Neural cell (in vitro differentiated cells): ENCODE measurements around the gene BLM. TPM values are rescaled to one million over a fixed set of nuclear protein-coding genes. Genes with fewer than 3 reads are reported as not detected.

Experiments
- H2AFZ ChIP-seq: fragments of 200-600, 300-800 bp; sonication (generic), shearing (Covaris generic); 2 replicates; pipeline ENCODE4 v1.6.0; 2014; ENCODE audit warnings: low read depth, mild to moderate bottlenecking, antibody characterized with exemption, low read length, moderate library complexity
- H3F3A ChIP-seq: fragments of 200-600 bp; shearing (Covaris generic); 2 replicates; pipeline ENCODE4 v1.6.1; 2016; ENCODE audit warnings: mild to moderate bottlenecking, moderate library complexity, mixed read lengths, antibody characterized with exemption, low read length; ENCODE audit not compliant: insufficient read depth, poor library complexity, severe bottlenecking
- H3K27ac ChIP-seq: fragments of 200-600, 300-800 bp; sonication (generic), shearing (Covaris generic); 2 replicates; pipeline ENCODE4 v1.5.1; 2014; ENCODE audit warnings: mild to moderate bottlenecking, low read length, moderate library complexity
- H3K27me3 ChIP-seq: fragments of 300-800, 200-600 bp; sonication (generic), shearing (Covaris generic); 2 replicates; pipeline ENCODE4 v1.6.0; 2014; ENCODE audit warnings: mild to moderate bottlenecking, low read depth, low read length, moderate library complexity; ENCODE audit not compliant: insufficient read depth
- H3K36me3 ChIP-seq: fragments of 300-800, 200-600 bp; sonication (generic), shearing (Covaris generic); 2 replicates; pipeline ENCODE4 v1.5.1; 2014; ENCODE audit warnings: mild to moderate bottlenecking, antibody characterized with exemption, low read length, moderate library complexity; ENCODE audit not compliant: insufficient read depth
- H3K4me2 ChIP-seq: fragments of 300-800, 200-600 bp; sonication (generic), shearing (Covaris generic); 2 replicates; pipeline ENCODE4 v1.6.0; 2014; ENCODE audit warnings: mild to moderate bottlenecking, low read length
- H3K4me3 ChIP-seq: fragments of 300-800, 200-600 bp; sonication (generic), shearing (Covaris generic); 2 replicates; pipeline ENCODE4 v1.5.1; 2014; ENCODE audit warnings: mild to moderate bottlenecking, low read length, moderate library complexity
- H3K79me2 ChIP-seq: fragments of 200-600 bp; shearing (Covaris generic); replicated peaks from 2 replicates; pipeline ENCODE4 v1.6.0; 2014; ENCODE audit warnings: mild to moderate bottlenecking, low read length, moderate library complexity; ENCODE audit not compliant: insufficient read depth
- H3K9ac ChIP-seq: fragments of 300-800, 200-600 bp; sonication (generic), shearing (Covaris generic); 2 replicates; pipeline ENCODE4 v1.6.1; 2016; ENCODE audit warnings: mild to moderate bottlenecking, low read length, mixed read lengths
- H3K9me2 ChIP-seq: fragments of 200-600 bp; shearing (Covaris generic); 2 replicates; pipeline ENCODE4 v1.6.1; 2016; ENCODE audit warnings: mild to moderate bottlenecking, low read length, mixed read lengths; ENCODE audit not compliant: insufficient read depth
- H3K9me3 ChIP-seq: fragments of 200-600, 300-800 bp; sonication (generic), shearing (Covaris generic); 2 replicates; pipeline ENCODE4 v1.6.1; 2016; ENCODE audit warnings: mild to moderate bottlenecking, mixed run types, low read length, moderate library complexity, mixed read lengths
- H4K20me1 ChIP-seq: fragments of 200-600 bp; shearing (Covaris generic); 2 replicates; pipeline ENCODE4 v1.6.1; 2016; ENCODE audit warnings: mild to moderate bottlenecking, mixed run types; ENCODE audit not compliant: insufficient read depth
- CTCF ChIP-seq: fragments of 450-650 bp; IDR thresholded peaks from 2 replicates; pipeline ENCODE4 v1.5.1; 2014; ENCODE audit warnings: antibody characterized with exemption, mild to moderate bottlenecking, moderate library complexity; ENCODE audit not compliant: poor library complexity, severe bottlenecking
- EP300 ChIP-seq: fragments of 450-650 bp; conservative IDR thresholded peaks from 2 replicates; pipeline ENCODE4 v1.6.1; 2014; ENCODE audit warnings: antibody characterized with exemption, mild to moderate bottlenecking, moderate library complexity; ENCODE audit not compliant: poor library complexity, severe bottlenecking
- EZH2 ChIP-seq: fragments of 200-600, 300-800 bp; shearing (Covaris generic), sonication (generic); IDR thresholded peaks from 2 replicates; pipeline ENCODE4 v1.6.1; 2014; ENCODE audit warnings: antibody characterized with exemption, low read length, borderline replicate concordance, mild to moderate bottlenecking; ENCODE audit not compliant: insufficient read depth, poor library complexity, severe bottlenecking
- MXI1 ChIP-seq: fragments of 450-650 bp; conservative IDR thresholded peaks from 2 replicates; pipeline ENCODE4 v1.6.1; 2014; ENCODE audit warnings: antibody characterized with exemption, mild to moderate bottlenecking; ENCODE audit not compliant: poor library complexity, severe bottlenecking
- POLR2AphosphoS5 ChIP-seq: IDR thresholded peaks from 2 replicates; pipeline ENCODE4 v1.6.1; 2012
- RAD21 ChIP-seq: fragments of 450-650 bp; conservative IDR thresholded peaks from 2 replicates; pipeline ENCODE4 v1.6.1; 2014; ENCODE audit warnings: antibody characterized with exemption, mild to moderate bottlenecking, moderate library complexity
- SMC3 ChIP-seq: fragments of 450-650 bp; conservative IDR thresholded peaks from 2 replicates; pipeline ENCODE4 v1.6.1; 2014; ENCODE audit warnings: antibody characterized with exemption, mild to moderate bottlenecking, moderate library complexity; ENCODE audit not compliant: poor library complexity
- TAF1 ChIP-seq: IDR thresholded peaks from 2 replicates; pipeline ENCODE4 v1.6.1; 2012; ENCODE audit warnings: low read depth
- polyA plus RNA-seq: library from polyadenylated mRNA; depleted of rRNA; stranded (reverse); fragments of >200 nt; gene quantifications from 2 replicates; pipeline ENCODE4 v1.2.3, GENCODE V29; 2014
- TF ChIP-seq, protein P1 (sequence below): IDR thresholded peaks from 2 replicates; pipeline ENCODE4 v1.6.1; 2012; ENCODE audit warnings: borderline replicate concordance

The BLM gene
- polyA plus RNA-seq, 1 donor from 2014 or later, result 4.5 TPM

DNA sequence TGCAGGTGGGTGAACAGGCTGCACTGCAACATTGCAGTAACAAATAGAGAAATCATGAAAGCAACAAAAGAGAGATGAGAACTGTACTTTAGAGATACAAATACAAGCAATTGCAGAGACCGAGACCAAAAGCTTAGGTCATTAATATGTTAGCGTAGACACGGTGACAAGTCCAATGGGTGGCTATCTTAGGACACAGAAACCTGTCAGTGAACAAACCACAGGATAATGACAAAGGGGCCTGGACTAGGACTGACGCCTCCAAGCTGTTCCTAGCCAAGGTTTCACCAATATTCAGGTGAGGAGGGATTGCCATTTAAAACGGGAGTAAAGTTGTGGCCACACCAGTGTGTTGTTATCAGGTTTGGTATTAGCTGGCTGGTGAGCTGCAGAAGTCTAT is 41.7 kb upstream of the BLM start:
- no peak overlapping the region for H3K27ac ChIP-seq
- H3K9ac ChIP-seq, result no peak overlapping the region
- H3K79me2 ChIP-seq, result no peaks in the 10 kb centered on the region
- no peaks in the 10 kb centered on the region for H4K20me1 ChIP-seq
- H3K9me2 ChIP-seq, result no peaks in the 10 kb centered on the region
- no peaks in the 10 kb centered on the region for H3K9me3 ChIP-seq
- no peak overlapping the region for H3K4me2 ChIP-seq
- no peaks in the 10 kb centered on the region for H3K36me3 ChIP-seq
- H2AFZ ChIP-seq, result no peak overlapping the region
- no peaks in the 10 kb centered on the region for H3F3A ChIP-seq
- H3K4me3 ChIP-seq, result no peak overlapping the region
- no peak for TF ChIP-seq TAF1
- H3K27me3 ChIP-seq, result no peaks in the 10 kb centered on the region

DNA sequence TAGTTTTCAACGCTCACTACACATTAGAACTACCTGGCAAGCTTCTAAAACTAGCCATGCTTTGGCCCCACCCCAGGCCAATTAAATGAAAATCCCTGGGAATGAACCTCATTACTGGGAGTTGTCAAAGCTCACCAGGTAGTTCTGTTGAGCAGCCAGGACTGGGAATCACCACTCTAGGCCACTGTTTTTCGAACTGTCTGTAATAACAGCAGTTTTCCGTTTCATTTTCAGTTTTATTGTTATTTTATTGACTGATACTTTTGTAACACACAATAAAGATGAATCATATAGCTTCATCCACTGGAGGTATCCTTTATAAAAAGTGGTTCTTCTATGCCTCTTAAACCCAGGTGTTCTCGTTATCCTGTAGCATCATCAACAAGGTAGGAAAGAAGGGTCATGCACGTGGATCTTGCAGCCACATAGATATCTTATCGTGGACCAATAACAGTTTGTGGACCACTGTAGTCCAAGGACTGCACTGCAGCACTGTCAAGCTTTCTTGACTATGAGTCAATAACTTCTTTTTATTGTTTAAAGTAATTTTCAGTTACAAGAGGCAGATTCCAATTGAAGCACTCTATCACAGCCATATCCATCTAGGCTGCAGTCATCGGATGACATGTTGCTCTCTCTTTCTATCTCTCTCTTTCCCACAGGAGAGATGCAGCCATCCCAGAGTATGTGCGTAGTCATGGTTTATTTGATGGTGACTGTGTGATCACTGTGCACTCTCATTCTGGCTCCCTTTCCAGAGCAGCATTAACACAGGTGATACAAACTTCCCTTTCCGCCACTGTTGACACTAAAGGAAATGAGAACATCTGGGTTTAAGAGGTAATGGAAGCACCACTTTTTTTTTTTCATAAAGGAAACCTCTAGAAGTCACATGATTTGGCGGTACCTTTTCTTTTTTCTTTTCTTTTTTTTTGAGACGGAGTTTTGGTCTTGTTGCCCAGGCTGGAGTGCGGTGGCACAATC is 39.0 kb upstream of the BLM start:
- Histone ChIP-seq H2AFZ (no peak overlapping the region), H3K27ac (no peak overlapping the region), H4K20me1 (no peaks in the 10 kb centered on the region), H3K9me2 (no peaks in the 10 kb centered on the region), H3F3A (no peaks in the 10 kb centered on the region), H3K36me3 (no peaks in the 10 kb centered on the region), H3K9me3 (no peaks in the 10 kb centered on the region), H3K79me2 (no peaks in the 10 kb centered on the region), H3K4me3 (no peak overlapping the region), H3K9ac (no peak overlapping the region), H3K4me2 (no peak overlapping the region), H3K27me3 (no peaks in the 10 kb centered on the region)
- TF ChIP-seq TAF1 (no peak), POLR2AphosphoS5 (no peak), SMC3 (no peak), RAD21 (no peak)

GRCh38 chr15:90679959-90680358 is 37.2 kb upstream of the BLM start:
- TF ChIP-seq CTCF (no peak), TAF1 (no peak), EZH2 (no peak), RAD21 (no peak), MXI1 (no peak), EP300 (no peak), POLR2AphosphoS5 (no peak), SMC3 (no peak)
- TF ChIP-seq, protein P1, sequence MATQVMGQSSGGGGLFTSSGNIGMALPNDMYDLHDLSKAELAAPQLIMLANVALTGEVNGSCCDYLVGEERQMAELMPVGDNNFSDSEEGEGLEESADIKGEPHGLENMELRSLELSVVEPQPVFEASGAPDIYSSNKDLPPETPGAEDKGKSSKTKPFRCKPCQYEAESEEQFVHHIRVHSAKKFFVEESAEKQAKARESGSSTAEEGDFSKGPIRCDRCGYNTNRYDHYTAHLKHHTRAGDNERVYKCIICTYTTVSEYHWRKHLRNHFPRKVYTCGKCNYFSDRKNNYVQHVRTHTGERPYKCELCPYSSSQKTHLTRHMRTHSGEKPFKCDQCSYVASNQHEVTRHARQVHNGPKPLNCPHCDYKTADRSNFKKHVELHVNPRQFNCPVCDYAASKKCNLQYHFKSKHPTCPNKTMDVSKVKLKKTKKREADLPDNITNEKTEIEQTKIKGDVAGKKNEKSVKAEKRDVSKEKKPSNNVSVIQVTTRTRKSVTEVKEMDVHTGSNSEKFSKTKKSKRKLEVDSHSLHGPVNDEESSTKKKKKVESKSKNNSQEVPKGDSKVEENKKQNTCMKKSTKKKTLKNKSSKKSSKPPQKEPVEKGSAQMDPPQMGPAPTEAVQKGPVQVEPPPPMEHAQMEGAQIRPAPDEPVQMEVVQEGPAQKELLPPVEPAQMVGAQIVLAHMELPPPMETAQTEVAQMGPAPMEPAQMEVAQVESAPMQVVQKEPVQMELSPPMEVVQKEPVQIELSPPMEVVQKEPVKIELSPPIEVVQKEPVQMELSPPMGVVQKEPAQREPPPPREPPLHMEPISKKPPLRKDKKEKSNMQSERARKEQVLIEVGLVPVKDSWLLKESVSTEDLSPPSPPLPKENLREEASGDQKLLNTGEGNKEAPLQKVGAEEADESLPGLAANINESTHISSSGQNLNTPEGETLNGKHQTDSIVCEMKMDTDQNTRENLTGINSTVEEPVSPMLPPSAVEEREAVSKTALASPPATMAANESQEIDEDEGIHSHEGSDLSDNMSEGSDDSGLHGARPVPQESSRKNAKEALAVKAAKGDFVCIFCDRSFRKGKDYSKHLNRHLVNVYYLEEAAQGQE, result no peak
- Histone ChIP-seq H3K9ac (no peak overlapping the region), H3K27ac (no peak overlapping the region), H3K79me2 (no peaks in the 10 kb centered on the region), H2AFZ (no peak overlapping the region), H4K20me1 (no peaks in the 10 kb centered on the region), H3K4me2 (no peak overlapping the region), H3K36me3 (no peaks in the 10 kb centered on the region), H3K27me3 (no peaks in the 10 kb centered on the region), H3K4me3 (no peak overlapping the region), H3F3A (no peaks in the 10 kb centered on the region), H3K9me3 (no peaks in the 10 kb centered on the region), H3K9me2 (no peaks in the 10 kb centered on the region)
